ENCODE measurements around the gene LTBP3. TPM values are rescaled to one million over a fixed set of nuclear protein-coding genes. Genes with fewer than 3 reads are reported as not detected.

LTBP3 gene
- total and polyA plus RNA-seq, 2 of the 13 experiments (the other 11 are each of a cell fraction or from before 2014, with no cell fraction given), result 12.2 to 68.1 TPM

DNA sequence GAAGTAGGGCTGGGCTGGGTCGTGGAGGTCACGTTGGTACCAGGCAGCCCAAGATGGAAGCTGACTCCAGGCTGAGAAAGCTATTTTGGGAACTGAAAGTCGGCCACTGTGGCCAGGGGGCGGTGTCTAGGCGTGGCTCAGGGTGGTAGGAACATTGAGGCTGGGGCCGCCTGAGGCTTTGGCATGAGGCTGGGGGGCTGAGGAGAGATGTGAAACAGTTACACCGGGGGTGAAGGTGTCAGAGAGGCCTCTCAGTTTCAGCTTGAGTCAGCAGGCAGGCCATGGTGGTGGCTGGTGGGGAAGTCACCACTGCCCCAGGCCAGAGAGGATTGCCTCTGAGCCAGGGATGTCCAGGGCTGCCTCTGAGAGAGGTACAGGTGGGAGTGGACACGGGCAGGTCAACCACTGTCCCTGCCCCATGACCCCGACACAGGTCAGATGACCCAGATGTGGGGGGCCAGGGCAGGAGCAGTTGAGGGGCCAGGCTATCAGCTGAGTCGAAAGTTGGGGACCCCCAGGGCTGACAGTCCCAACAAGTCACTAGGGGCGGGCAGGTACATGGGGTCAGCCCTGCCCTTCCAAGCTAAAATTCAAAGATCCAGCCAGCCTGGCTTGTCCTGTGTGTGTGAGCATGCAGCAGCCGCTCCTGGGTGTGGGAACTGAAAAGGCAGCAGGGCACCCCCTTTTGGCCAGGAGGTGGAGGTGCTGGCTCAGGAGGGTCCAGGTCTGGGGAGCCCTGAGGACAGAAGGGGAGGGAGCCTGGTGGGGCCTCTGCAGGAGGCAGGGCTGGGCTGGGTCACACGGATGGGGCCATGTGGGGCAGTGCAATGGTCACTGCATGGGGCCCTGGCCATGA is 30.3 kb upstream of the LTBP3 start (continued):
- TF ChIP-seq ZNF619 (CRISPR knock-in tag; IDR thresholded peaks at IDR 0.05) (no peak), RFX5 (IDR thresholded peaks at IDR 0.05; ENCODE audit: low read depth, low read length) (no peak), NFE2L2 (IDR thresholded peaks at IDR 0.05; ENCODE audit: low read length) (no peak), TOPORS (CRISPR knock-in tag; IDR thresholded peaks at IDR 0.05) (no peak), ZNF263 (CRISPR knock-in tag; IDR thresholded peaks at IDR 0.05) (no peak), ZHX1 (CRISPR knock-in tag; IDR thresholded peaks at IDR 0.05; ENCODE audit: low read depth) (no peak), FOXJ3 (CRISPR knock-in tag; IDR thresholded peaks at IDR 0.05; ENCODE audit: borderline replicate concordance) (no peak), THAP8 (CRISPR knock-in tag; IDR thresholded peaks at IDR 0.05; ENCODE audit: borderline replicate concordance) (no peak), EHMT2 (IDR thresholded peaks at IDR 0.05; ENCODE audit: borderline replicate concordance, low read depth, low read length) (no peak), SP1 (IDR thresholded peaks at IDR 0.05) (no peak), SP1 (CRISPR knock-in tag; IDR thresholded peaks at IDR 0.05) (no peak), SMYD3 (CRISPR knock-in tag; IDR thresholded peaks at IDR 0.05) (no peak), KDM5B (CRISPR knock-in tag; IDR thresholded peaks at IDR 0.05; ENCODE audit: borderline replicate concordance) (no peak), GABPB1 (CRISPR knock-in tag; IDR thresholded peaks at IDR 0.05) (no peak), ZNF225 (CRISPR knock-in tag; IDR thresholded peaks at IDR 0.05) (no peak), FOXM1 (CRISPR knock-in tag; IDR thresholded peaks at IDR 0.05) (no peak), ZNF607 (CRISPR knock-in tag; IDR thresholded peaks at IDR 0.05; ENCODE audit: borderline replicate concordance) (no peak), ADNP (CRISPR knock-in tag; IDR thresholded peaks at IDR 0.05) (no peak)
- TF ChIP-seq, protein P1, sequence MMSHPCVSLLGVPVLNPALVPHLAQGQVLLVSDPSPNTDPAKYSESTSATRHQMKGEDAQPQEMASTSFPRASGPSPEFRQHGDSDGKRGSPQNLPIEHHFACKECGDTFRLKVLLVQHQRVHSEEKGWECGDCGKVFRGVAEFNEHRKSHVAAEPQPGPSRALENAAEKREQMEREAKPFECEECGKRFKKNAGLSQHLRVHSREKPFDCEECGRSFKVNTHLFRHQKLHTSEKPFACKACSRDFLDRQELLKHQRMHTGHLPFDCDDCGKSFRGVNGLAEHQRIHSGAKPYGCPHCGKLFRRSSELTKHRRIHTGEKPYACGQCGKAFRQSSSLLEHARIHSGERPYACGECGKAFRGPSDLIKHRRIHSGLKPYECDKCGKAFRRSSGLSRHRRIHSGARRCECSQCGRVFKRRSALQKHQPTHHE (CRISPR knock-in tag; IDR thresholded peaks at IDR 0.05; ENCODE audit: borderline replicate concordance), result no peak
- TF ChIP-seq, protein P2, sequence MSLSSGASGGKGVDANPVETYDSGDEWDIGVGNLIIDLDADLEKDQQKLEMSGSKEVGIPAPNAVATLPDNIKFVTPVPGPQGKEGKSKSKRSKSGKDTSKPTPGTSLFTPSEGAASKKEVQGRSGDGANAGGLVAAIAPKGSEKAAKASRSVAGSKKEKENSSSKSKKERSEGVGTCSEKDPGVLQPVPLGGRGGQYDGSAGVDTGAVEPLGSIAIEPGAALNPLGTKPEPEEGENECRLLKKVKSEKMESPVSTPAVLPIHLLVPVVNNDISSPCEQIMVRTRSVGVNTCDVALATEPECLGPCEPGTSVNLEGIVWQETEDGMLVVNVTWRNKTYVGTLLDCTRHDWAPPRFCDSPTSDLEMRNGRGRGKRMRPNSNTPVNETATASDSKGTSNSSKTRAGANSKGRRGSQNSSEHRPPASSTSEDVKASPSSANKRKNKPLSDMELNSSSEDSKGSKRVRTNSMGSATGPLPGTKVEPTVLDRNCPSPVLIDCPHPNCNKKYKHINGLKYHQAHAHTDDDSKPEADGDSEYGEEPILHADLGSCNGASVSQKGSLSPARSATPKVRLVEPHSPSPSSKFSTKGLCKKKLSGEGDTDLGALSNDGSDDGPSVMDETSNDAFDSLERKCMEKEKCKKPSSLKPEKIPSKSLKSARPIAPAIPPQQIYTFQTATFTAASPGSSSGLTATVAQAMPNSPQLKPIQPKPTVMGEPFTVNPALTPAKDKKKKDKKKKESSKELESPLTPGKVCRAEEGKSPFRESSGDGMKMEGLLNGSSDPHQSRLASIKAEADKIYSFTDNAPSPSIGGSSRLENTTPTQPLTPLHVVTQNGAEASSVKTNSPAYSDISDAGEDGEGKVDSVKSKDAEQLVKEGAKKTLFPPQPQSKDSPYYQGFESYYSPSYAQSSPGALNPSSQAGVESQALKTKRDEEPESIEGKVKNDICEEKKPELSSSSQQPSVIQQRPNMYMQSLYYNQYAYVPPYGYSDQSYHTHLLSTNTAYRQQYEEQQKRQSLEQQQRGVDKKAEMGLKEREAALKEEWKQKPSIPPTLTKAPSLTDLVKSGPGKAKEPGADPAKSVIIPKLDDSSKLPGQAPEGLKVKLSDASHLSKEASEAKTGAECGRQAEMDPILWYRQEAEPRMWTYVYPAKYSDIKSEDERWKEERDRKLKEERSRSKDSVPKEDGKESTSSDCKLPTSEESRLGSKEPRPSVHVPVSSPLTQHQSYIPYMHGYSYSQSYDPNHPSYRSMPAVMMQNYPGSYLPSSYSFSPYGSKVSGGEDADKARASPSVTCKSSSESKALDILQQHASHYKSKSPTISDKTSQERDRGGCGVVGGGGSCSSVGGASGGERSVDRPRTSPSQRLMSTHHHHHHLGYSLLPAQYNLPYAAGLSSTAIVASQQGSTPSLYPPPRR (CRISPR knock-in tag; IDR thresholded peaks at IDR 0.05; ENCODE audit: borderline replicate concordance), result no peak
